HepG2 (cell line): ENCODE measurements around the gene OR1C1. TPM values are rescaled to one million over a fixed set of nuclear protein-coding genes. Genes with fewer than 3 reads are reported as not detected.

Experiments
- ATAC-seq: fragments of 200-7000 bp; cut with Tn5 transposase; 3 replicates; pipeline ENCODE4 v1.9.1; 2020; ENCODE audit warnings: mild to moderate bottlenecking, moderate library complexity
- BruUV-seq: library from RNA; stranded (reverse); fragments of 400-500 nt; replicated peaks from 2 replicates; lab custom pipeline; 2021; lab: Mats Ljungman, UMichigan
- CTCF ChIA-PET: fragments of 300-600 bp; formaldehyde crosslinking; extraction: SDS; loops from one replicate; lab custom pipeline; 2021; ENCODE audit warnings: low total read pairs, inconsistent platforms, low intra/inter-chr PET ratio; lab: Yijun Ruan, JAX
- POLR2A ChIA-PET: fragments of 350-600 bp; sonication (Branson Sonifier 250); formaldehyde crosslinking; loops from one replicate; lab custom pipeline; 2020; ENCODE audit warnings: antibody characterized with exemption, inconsistent platforms; lab: Yijun Ruan, JAX
- DNase-seq: peaks from one replicate; pipeline ENCODE4 v3.0.0-alpha.2; 2015; ENCODE audit warnings: low spot score
- FAIRE-seq: peaks from 3 replicates; lab custom pipeline; 2011; peaks lifted over from hg19 to GRCh38; lab: Jason Lieb, UNC
- H2AFZ ChIP-seq: one replicate; pipeline ENCODE4 v1.6.1; 2011; ENCODE audit warnings: low read length, inconsistent platforms
- H3K27ac ChIP-seq: fragments of 300-600 bp; 3 replicates; pipeline ENCODE4 v1.8.0; 2011; ENCODE audit warnings: mixed run types, mild to moderate bottlenecking, mixed read lengths, low read length, inconsistent platforms; ENCODE audit not compliant: insufficient read depth; ENCODE audit errors: extremely low read length
- H3K27me3 ChIP-seq, 2 experiments: fragments of 200-600 bp in 1 of 2; 2 replicates in 1 of 2; 3 replicates in 1 of 2; pipeline versions ENCODE4 v1.6.0 to v1.8.0; 2011; ENCODE audit warnings: low read length in 2 of 2, mild to moderate bottlenecking in 2 of 2, moderate library complexity in 2 of 2, inconsistent platforms in 1 of 2; ENCODE audit not compliant: insufficient read depth in 2 of 2, control insufficient read depth in 1 of 2
- H3K36me3 ChIP-seq, 2 experiments: fragments of 200-600 bp in 1 of 2; replicated peaks in 1 of 2; 2 replicates in 1 of 2; 3 replicates in 1 of 2; pipeline versions ENCODE4 v1.5.1 to v1.8.0; 2011; ENCODE audit warnings: low read length in 2 of 2, inconsistent platforms in 1 of 2; ENCODE audit not compliant: insufficient read depth in 2 of 2, control insufficient read depth in 1 of 2
- H3K4me1 ChIP-seq: 2 replicates; pipeline ENCODE4 v1.5.1; 2012; ENCODE audit warnings: low read length, inconsistent platforms; ENCODE audit not compliant: insufficient read depth
- H3K4me2 ChIP-seq: 2 replicates; pipeline ENCODE4 v1.6.0; 2011; ENCODE audit warnings: low read depth, low read length, inconsistent platforms
- H3K4me3 ChIP-seq, 3 experiments: fragments of 200-600 bp in 1 of 3; sonication (generic), shearing (Covaris generic) in 1 of 3; replicated peaks in 1 of 3; 2 replicates each; pipeline ENCODE4 v1.5.1; 2011 to 2016; ENCODE audit warnings: low read length in 3 of 3, inconsistent platforms in 2 of 3, low read depth in 2 of 3, mild to moderate bottlenecking in 2 of 3, control low read depth in 1 of 3, mixed read lengths in 1 of 3; ENCODE audit not compliant: insufficient read depth in 1 of 3
- H3K79me2 ChIP-seq: one replicate; pipeline ENCODE4 v1.6.1; 2011; ENCODE audit warnings: low read length, inconsistent platforms; ENCODE audit not compliant: insufficient read depth
- H3K9ac ChIP-seq: 2 replicates; pipeline ENCODE4 v1.6.0; 2011; ENCODE audit warnings: mild to moderate bottlenecking, low read depth, low read length, inconsistent platforms; ENCODE audit not compliant: insufficient read depth
- H3K9me3 ChIP-seq: 2 replicates; pipeline ENCODE4 v1.5.1; 2012; ENCODE audit warnings: mild to moderate bottlenecking, low read length
- H4K20me1 ChIP-seq: 2 replicates; pipeline ENCODE4 v1.6.0; 2011; ENCODE audit warnings: inconsistent platforms, mild to moderate bottlenecking, low read length, moderate library complexity; ENCODE audit not compliant: insufficient read depth
- ATF5 ChIP-seq: sonication (generic); formaldehyde crosslinking; IDR thresholded peaks from 2 replicates; pipeline ENCODE4 v1.4.0; 2020; ENCODE audit warnings: mild to moderate bottlenecking, low read depth, missing genetic modification reagents
- FOXP4 ChIP-seq: sonication (generic); formaldehyde crosslinking; IDR thresholded peaks from 2 replicates; pipeline ENCODE4 v1.4.0; 2020; ENCODE audit warnings: missing genetic modification reagents
- NFAT5 ChIP-seq: sonication (generic); formaldehyde crosslinking; IDR thresholded peaks from 2 replicates; pipeline ENCODE4 v1.4.0; 2020; ENCODE audit warnings: missing genetic modification reagents
- RNF219 ChIP-seq: sonication (generic); formaldehyde crosslinking; IDR thresholded peaks from 2 replicates; pipeline ENCODE4 v1.5.0; 2020; ENCODE audit warnings: mild to moderate bottlenecking, missing genetic modification reagents
- THYN1 ChIP-seq: sonication (generic); formaldehyde crosslinking; IDR thresholded peaks from 2 replicates; pipeline ENCODE4 v1.8.1; 2023; ENCODE audit warnings: low read depth, mild to moderate bottlenecking, moderate library complexity, missing genetic modification reagents, borderline replicate concordance
- ZNF225 ChIP-seq: sonication (generic); formaldehyde crosslinking; IDR thresholded peaks from 2 replicates; pipeline ENCODE4 v1.4.0; 2020; ENCODE audit warnings: mild to moderate bottlenecking, missing genetic modification reagents
- ZNF513 ChIP-seq: sonication (generic); formaldehyde crosslinking; conservative IDR thresholded peaks from 2 replicates; pipeline ENCODE4 v1.5.0; 2020; ENCODE audit warnings: missing genetic modification reagents
- WGBS: methylation state at CpG from one replicate; pipeline ENCODE4 v1.1.6; 2017; ENCODE audit warnings: low lambda C conversion rate; 5-methylcytosine and 5-hydroxymethylcytosine counted together
- in situ Hi-C: cut with HindIII; loops from 2 replicates; pipeline ENCODE4 v1.10.0; 2017; ENCODE audit warnings: low pct_unique_long_range_greater_than_20kb; ENCODE audit not compliant: extremely low pct_ligation_motif_present
- intact Hi-C: fragments of 100-400 bp; cut with micrococcal nuclease; formaldehyde crosslinking; loops from one replicate; pipeline ENCODE4 v1.10.0; 2022; ENCODE audit not compliant: unreplicated experiment
- polyA plus RNA-seq, 8 experiments: library from polyadenylated mRNA; depleted of rRNA in 3 of 8; stranded (reverse) in 7 of 8; unstranded in 1 of 8; fragments of >200 nt; fragmentation: Illumina TruSeq in 4 of 8; extraction: Trizol in 4 of 8; gene quantifications; 2 replicates each; pipeline versions ENCODE4 v1.2.1 to v1.2.3, GENCODE V29; 2011 to 2016; ENCODE audit warnings: low read depth in 4 of 8, missing spikeins in 1 of 8, mixed read lengths in 1 of 8; ENCODE audit not compliant: insufficient read depth in 1 of 8
- total RNA-seq, 5 experiments: library from RNA; depleted of rRNA; stranded (reverse); fragments of >200 nt; fragmentation: Illumina TruSeq; extraction: Trizol; gene quantifications; 2 replicates each; pipeline ENCODE4 v1.2.3, GENCODE V29; 2016; ENCODE audit warnings: low read depth in 1 of 5
- TF ChIP-seq, protein P1 (sequence below): sonication (generic); formaldehyde crosslinking; IDR thresholded peaks from 2 replicates; pipeline ENCODE4 v1.8.1; 2023; ENCODE audit warnings: missing genetic modification reagents, inconsistent platforms, borderline replicate concordance

OR1C1 gene
- total and polyA plus RNA-seq, 2 of the 13 experiments (the other 11 are each of a cell fraction or from before 2014, with no cell fraction given), result not detected

GRCh38 chr1:247760456-247760855, at the start of gene OR1C1 (continued):
- no peak for TF ChIP-seq ZNF513 (CRISPR knock-in tag)
- TF ChIP-seq THYN1 (CRISPR knock-in tag), result no peak
- TF ChIP-seq, all 625 proteins: peak for 0

- Histone ChIP-seq H3K27ac (no peak overlapping the region), H3K4me1 (no peaks in the 10 kb centered on the region), H4K20me1 (no peaks in the 10 kb centered on the region), H3K4me2 (no peak overlapping the region), H3K27me3 (no peaks in the 10 kb centered on the region), H3K36me3 (no peaks in the 10 kb centered on the region), H3K79me2 (no peaks in the 10 kb centered on the region), H3K9ac (no peak overlapping the region), H3K9me3 (peaks cover 69% of the 10 kb centered on the region), H2AFZ (no peak overlapping the region), H3K4me3 (no peak overlapping the region)
- ChIA-PET CTCF (no interaction called here), POLR2A (no interaction called here)
- in situ Hi-C loops (no loop called here), intact Hi-C loops (no loop called here)
- no peak for FAIRE-seq
- BruUV-seq, result no TSS peak
- no peak for DNase-seq
- ATAC-seq, result no peak
- WGBS, result 2% methylated on average over 2 of the region's 2 CpGs
- TF ChIP-seq RNF219 (CRISPR knock-in tag), result no peak
- TF ChIP-seq, protein P1, sequence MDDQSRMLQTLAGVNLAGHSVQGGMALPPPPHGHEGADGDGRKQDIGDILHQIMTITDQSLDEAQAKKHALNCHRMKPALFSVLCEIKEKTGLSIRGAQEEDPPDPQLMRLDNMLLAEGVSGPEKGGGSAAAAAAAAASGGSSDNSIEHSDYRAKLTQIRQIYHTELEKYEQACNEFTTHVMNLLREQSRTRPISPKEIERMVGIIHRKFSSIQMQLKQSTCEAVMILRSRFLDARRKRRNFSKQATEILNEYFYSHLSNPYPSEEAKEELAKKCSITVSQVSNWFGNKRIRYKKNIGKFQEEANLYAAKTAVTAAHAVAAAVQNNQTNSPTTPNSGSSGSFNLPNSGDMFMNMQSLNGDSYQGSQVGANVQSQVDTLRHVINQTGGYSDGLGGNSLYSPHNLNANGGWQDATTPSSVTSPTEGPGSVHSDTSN (CRISPR knock-in tag), result no peak
- TF ChIP-seq NFAT5 (CRISPR knock-in tag), result no peak
- no peak for TF ChIP-seq FOXP4 (CRISPR knock-in tag)
- TF ChIP-seq ZNF225 (CRISPR knock-in tag), result no peak
- no peak for TF ChIP-seq ATF5
Measured at GRCh38 chr1:247797518-247797917, 37.2 kb upstream of the OR1C1 start.
